Measurements from ENCODE around the gene BCR. TPM values are rescaled to one million over a fixed set of nuclear protein-coding genes. Genes with fewer than 3 reads are reported as not detected.
"Not testable (repeated sequence)": the region's sequence is repeated elsewhere in the genome, so short reads cannot be mapped to it uniquely, and the experiment has no call there.

BCR gene
- total RNA-seq, 1 donor from 2014 or later: 92.6 TPM

DNA sequence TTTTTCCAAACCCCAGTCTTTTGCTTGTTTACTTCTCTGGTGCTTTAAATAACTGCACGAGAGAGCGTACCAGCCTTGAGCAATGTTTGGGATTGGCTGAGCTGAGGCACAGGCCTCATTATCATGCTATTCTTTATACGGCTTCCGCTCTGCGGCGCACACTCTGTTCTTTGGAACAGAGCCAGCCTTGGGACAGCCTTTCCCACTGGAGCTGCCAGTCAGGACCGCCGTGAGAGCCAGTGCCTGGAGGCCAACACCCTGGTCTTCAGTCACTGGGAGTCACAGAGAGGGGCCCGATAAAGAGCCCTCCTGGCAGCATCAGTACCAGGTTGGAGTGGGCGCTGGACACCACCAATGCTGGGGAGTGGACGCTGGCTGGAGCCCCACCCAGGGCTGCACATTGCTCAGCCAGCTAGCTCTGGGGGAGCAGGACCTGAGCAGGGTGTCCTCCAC, 125.6 kb downstream of the BCR start:
- TF ChIP-seq, protein P1, sequence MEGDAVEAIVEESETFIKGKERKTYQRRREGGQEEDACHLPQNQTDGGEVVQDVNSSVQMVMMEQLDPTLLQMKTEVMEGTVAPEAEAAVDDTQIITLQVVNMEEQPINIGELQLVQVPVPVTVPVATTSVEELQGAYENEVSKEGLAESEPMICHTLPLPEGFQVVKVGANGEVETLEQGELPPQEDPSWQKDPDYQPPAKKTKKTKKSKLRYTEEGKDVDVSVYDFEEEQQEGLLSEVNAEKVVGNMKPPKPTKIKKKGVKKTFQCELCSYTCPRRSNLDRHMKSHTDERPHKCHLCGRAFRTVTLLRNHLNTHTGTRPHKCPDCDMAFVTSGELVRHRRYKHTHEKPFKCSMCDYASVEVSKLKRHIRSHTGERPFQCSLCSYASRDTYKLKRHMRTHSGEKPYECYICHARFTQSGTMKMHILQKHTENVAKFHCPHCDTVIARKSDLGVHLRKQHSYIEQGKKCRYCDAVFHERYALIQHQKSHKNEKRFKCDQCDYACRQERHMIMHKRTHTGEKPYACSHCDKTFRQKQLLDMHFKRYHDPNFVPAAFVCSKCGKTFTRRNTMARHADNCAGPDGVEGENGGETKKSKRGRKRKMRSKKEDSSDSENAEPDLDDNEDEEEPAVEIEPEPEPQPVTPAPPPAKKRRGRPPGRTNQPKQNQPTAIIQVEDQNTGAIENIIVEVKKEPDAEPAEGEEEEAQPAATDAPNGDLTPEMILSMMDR (IDR thresholded peaks at IDR 0.05; ENCODE audit: unreplicated experiment): no peak
- DNase-seq (ENCODE audit: low spot score): no peak
- no peak overlapping the region for H3K27ac Mint-ChIP-seq (ENCODE audit: unreplicated experiment)
- no peaks in the 10 kb centered on the region for H3K4me1 Mint-ChIP-seq (ENCODE audit: unreplicated experiment)
- peaks cover 4% of the 10 kb centered on the region for H3K36me3 Mint-ChIP-seq (ENCODE audit: low read depth, unreplicated experiment)
- H3K4me3 Mint-ChIP-seq (ENCODE audit: unreplicated experiment): no peak overlapping the region
- no peaks in the 10 kb centered on the region for H3K9me3 Mint-ChIP-seq (ENCODE audit: unreplicated experiment)
- H3K27me3 Mint-ChIP-seq (ENCODE audit: unreplicated experiment): peaks cover 7% of the 10 kb centered on the region

DNA sequence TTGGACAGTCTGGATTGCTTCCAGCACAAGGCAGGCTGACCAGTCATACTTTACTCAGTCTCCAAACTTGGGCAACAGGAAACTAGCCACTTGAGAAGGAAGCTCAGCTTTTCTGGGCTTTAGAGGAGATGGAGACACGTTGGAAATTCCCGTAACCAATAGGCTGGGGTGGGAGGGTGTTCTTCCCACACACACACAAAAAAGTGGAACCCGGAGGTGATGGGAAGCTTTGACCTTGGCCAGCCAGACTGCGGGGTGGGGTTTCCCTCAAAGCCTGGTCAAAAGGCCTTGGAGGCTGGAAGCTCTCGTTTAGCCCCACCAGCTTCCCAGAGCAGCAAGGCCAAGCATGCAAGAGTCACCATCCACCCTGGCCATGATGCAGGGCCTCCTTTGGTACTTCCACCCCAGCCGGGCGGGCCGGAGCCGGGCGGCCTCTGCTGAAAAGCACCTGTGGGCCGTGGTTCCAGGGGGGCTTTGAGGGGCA, 126.2 kb downstream of the BCR start:
- H3K4me1 Mint-ChIP-seq (ENCODE audit: unreplicated experiment): no peaks in the 10 kb centered on the region
- DNase-seq (ENCODE audit: low spot score): no peak
- H3K36me3 Mint-ChIP-seq (ENCODE audit: low read depth, unreplicated experiment): peaks cover 1% of the 10 kb centered on the region
- no peak overlapping the region for H3K4me3 Mint-ChIP-seq (ENCODE audit: unreplicated experiment)
- TF ChIP-seq, protein P1 (IDR thresholded peaks at IDR 0.05; ENCODE audit: unreplicated experiment): no peak
- no peak overlapping the region for H3K27ac Mint-ChIP-seq (ENCODE audit: unreplicated experiment)
- H3K27me3 Mint-ChIP-seq (ENCODE audit: unreplicated experiment): peaks cover 7% of the 10 kb centered on the region
- H3K9me3 Mint-ChIP-seq (ENCODE audit: unreplicated experiment): no peaks in the 10 kb centered on the region

DNA sequence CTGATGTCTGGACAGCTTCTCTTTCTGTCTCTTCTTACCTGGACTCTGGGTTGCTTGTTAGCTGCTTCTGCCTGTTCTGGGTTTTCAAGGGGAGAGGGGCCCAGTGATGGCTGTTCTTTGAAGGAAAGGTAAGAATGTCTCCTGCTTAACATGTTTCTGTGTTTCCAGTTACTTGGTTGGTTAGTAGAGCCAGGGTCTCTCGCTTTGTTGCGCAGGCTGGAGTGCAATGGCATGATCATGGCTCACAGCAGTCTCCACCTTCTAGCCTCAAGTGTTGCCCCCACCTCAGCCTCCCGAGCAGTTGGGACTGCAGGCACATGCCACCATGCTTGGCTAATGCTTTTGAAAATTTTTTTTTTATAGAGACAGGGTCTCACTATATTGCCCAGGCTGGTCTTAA, 126.6 kb downstream of the BCR start:
- Mint-ChIP-seq H3K27me3 (ENCODE audit: unreplicated experiment) (peaks cover 7% of the 10 kb centered on the region), H3K4me1 (ENCODE audit: unreplicated experiment) (no peaks in the 10 kb centered on the region), H3K27ac (ENCODE audit: unreplicated experiment) (no peak overlapping the region), H3K36me3 (ENCODE audit: low read depth, unreplicated experiment) (no peaks in the 10 kb centered on the region), H3K4me3 (ENCODE audit: unreplicated experiment) (no peak overlapping the region), H3K9me3 (ENCODE audit: unreplicated experiment) (no peaks in the 10 kb centered on the region)
- no peak for DNase-seq (ENCODE audit: low spot score)
- TF ChIP-seq, protein P1 (IDR thresholded peaks at IDR 0.05; ENCODE audit: unreplicated experiment): no peak

DNA sequence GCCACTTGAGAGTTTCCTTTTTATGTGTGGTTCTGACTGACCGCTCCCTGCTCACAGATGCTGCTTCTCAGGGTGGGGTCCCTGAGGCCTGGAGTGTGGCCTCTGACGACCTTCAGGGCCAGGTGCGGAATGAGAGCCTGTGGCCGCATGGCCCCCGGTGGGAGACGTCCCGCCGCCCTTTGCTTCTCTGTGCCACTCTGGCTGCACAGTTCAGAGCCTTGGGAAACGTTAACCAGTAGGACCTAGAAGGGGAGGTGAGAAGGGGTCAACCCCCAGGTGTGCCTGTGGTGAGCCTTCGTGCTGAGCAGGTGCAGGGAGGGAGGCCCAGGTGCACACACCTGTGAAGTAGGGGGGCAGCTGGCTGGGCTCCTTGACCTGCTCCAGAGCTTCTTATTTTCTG, 127.2 kb downstream of the BCR start:
- not testable (repeated sequence) for H3K4me1 Mint-ChIP-seq (ENCODE audit: unreplicated experiment); H3K4me3 Mint-ChIP-seq (ENCODE audit: unreplicated experiment); H3K36me3 Mint-ChIP-seq (ENCODE audit: low read depth, unreplicated experiment); H3K27me3 Mint-ChIP-seq (ENCODE audit: unreplicated experiment); H3K9me3 Mint-ChIP-seq (ENCODE audit: unreplicated experiment); DNase-seq (ENCODE audit: low spot score); H3K27ac Mint-ChIP-seq (ENCODE audit: unreplicated experiment)

DNA sequence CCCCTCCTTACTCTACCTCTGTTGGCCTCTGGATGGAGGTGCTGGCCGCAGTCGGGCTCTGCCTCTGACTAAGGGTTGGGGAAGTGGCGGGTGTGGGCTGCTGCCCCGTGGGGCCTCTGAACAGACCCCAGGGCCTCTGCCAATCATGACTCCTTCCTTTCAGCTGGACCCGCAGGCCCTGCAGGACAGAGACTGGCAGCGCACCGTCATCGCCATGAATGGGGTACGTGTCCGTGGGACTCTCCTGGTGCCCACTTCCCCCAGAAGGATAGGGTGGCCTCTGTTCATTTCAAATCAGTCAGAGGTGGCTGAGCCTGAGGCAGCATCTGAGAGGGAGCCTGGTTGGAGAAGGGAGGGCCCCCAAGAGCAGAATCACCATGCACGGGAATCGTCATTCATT, 129.0 kb downstream of the BCR start:
- not testable (repeated sequence) for H3K4me1 Mint-ChIP-seq (ENCODE audit: unreplicated experiment); H3K9me3 Mint-ChIP-seq (ENCODE audit: unreplicated experiment); H3K36me3 Mint-ChIP-seq (ENCODE audit: low read depth, unreplicated experiment); H3K27ac Mint-ChIP-seq (ENCODE audit: unreplicated experiment); H3K27me3 Mint-ChIP-seq (ENCODE audit: unreplicated experiment); H3K4me3 Mint-ChIP-seq (ENCODE audit: unreplicated experiment); DNase-seq (ENCODE audit: low spot score)

DNA sequence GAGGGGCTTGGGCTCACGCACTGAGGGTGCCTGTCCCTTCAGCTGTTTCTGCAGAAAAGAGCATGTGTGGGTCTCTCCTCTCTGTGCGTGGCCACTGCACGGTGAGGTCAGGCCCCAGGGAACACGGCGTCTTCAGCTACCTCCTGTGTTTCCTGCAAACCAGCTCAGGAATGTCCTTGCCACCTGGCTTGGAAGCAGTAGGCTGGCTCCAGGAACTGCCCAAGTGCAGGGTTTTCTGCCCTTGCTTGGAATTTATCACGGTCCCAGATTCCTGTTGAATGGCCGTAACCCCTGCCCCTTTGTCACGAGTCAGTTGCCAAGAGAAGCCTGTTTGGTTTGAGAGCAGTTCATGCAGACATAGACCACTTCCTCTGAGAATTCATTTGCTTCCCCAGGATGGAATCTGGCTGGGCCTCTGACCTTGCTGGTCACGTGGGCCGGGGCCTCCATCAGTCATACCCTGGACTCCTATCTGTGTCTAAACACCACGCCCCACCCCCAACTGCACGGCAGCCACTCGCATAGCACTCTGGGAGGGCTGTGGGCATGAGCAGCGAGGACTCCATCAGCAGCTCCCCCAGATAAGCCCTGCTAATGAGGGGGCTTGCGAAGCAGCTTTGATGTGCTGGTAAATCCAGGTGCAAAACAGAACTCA, 130.3 kb downstream of the BCR start:
- H3K4me3 Mint-ChIP-seq (ENCODE audit: unreplicated experiment); DNase-seq (ENCODE audit: low spot score); H3K27ac Mint-ChIP-seq (ENCODE audit: unreplicated experiment); H3K36me3 Mint-ChIP-seq (ENCODE audit: low read depth, unreplicated experiment); H3K4me1 Mint-ChIP-seq (ENCODE audit: unreplicated experiment); H3K9me3 Mint-ChIP-seq (ENCODE audit: unreplicated experiment); H3K27me3 Mint-ChIP-seq (ENCODE audit: unreplicated experiment): not testable (repeated sequence)

DNA sequence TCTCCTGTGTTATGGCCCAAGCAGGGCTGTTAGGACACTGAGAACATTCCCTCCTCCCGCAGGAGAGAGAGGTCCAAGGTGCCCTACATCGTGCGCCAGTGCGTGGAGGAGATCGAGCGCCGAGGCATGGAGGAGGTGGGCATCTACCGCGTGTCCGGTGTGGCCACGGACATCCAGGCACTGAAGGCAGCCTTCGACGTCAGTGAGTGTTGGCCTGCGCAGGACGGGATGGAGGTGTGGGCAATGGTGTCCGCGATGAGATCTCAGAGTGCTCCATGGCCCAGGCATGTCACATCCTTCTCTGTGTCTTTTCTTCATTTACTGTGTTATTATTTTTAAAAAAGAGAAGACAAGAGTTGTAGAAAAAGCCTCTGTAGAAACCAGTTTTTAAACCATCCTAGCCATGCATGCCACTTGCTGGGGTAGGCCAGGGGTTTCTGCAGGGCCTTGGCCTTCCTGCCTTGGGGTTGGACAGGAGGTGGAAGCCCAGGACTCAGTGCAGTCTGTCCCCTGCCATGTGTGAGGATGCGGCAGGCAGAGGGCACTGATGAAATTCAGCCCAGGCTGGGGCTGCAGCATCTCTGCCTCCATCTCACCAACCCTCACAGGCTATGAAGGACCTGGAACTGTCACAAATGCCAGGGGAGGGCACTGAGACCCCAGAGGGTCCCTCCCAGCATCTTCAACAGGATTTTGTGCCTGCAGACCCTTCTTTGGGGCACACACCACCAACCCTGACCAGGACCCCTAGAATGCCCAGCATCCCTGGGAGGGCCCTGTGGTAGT, 131.5 kb downstream of the BCR start:
- H3K27me3 Mint-ChIP-seq (ENCODE audit: unreplicated experiment); DNase-seq (ENCODE audit: low spot score); H3K4me1 Mint-ChIP-seq (ENCODE audit: unreplicated experiment); H3K27ac Mint-ChIP-seq (ENCODE audit: unreplicated experiment); H3K36me3 Mint-ChIP-seq (ENCODE audit: low read depth, unreplicated experiment); H3K4me3 Mint-ChIP-seq (ENCODE audit: unreplicated experiment); H3K9me3 Mint-ChIP-seq (ENCODE audit: unreplicated experiment): not testable (repeated sequence)

All from endothelial cell (in vitro differentiated cells).